SHP77 (cell line): Measurements from ENCODE around the gene TRIM63.

Experiments
- DNase-seq, 2 experiments: peaks; one replicate each; lab custom pipeline; 2025; lab: John Stamatoyannopoulos, UW

Gene TRIM63

DNA sequence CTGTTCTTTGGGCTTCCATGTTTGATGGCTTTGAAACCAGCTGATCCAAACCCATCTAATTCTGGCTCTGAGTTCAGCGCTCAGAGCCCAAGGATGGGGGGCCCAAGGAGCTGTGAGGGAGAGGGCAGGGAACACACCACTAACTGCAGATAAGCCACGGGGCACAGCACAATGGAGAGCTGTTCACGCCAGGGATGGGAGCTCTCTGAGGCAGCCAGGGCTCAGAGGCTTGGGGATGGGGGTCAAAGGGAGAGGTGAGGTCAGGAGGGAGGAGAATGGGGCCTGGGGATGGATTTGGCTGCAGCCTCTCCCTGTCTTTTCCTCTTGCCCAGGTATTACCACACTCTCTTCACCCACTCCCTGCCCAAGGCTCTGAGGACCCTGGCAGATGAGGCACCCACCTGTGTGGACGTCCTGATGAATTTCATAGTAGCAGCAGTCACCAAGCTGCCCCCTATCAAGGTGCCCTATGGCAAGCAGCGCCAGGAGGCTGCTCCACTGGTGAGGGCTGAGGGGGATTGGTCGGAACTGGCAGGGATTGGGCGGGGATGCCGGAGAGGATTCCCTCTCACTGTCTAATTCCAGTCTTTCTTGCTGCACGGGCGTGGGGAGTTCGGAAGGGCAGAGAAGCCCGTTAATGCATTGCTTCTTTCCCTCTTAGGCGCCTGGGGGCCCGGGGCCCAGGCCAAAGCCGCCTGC, 32.8 kb downstream of the TRIM63 start:
- DNase-seq, result no peak

GRCh38 chr1:26032656-26033357, 34.6 kb downstream of the TRIM63 start:
- no peak for DNase-seq

- DNase-seq, result no peak
These were observed 35.7 kb downstream of the TRIM63 start for GRCh38 chr1:26031611-26032220.

DNA sequence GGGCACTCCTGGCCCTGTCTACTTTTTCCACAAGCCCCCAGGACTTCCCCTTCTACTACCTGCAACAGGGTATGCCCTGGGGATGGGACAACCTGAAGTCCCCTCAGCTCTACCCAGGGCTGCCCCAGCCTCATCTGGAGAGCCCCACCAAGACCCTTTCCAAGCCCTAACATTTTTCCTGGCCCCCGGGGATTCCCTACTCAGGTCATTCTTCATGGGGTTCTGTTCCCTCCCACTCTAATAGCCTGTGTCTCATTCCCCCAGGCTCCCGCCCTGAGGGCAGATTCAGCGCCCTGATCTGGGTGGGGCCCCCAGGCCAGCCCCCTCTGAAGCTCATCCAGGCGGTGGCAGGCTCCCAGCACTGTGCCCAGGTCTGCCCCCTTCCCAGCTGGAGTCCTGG, 36.2 kb downstream of the TRIM63 start:
- DNase-seq, result no peak

DNA sequence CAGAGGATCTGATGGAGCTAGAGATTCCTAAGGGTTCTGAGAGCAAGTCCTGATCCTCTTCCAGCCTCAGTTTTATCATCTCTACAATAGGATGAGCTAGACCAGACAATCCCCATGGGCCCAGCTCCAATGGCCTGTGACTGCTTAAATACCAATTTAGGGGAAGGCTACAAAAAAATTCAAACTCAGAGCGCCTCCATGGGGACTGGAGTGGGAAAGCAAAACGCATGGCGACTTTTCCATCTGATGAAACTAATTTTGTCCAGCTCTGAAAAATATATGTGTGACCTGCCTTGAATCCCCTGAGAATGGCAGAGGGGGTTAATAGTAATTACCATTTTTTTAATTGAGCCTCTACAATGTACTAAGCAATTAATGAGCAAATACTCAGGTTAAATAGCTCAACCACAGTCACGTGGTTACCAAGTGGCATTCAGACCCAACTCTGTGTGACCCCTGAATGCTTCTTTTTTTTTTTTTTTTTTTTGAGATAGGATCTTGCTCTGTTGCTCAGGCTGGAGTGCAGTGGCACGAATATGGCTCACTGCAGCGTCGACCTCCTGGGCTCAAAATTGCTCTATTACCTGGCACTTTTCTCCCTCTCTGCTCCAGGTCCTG, 37.5 kb downstream of the TRIM63 start:
- DNase-seq, result no peak

GRCh38 chr1:26029054-26029863, 38.2 kb downstream of the TRIM63 start:
- no peak for DNase-seq

DNA sequence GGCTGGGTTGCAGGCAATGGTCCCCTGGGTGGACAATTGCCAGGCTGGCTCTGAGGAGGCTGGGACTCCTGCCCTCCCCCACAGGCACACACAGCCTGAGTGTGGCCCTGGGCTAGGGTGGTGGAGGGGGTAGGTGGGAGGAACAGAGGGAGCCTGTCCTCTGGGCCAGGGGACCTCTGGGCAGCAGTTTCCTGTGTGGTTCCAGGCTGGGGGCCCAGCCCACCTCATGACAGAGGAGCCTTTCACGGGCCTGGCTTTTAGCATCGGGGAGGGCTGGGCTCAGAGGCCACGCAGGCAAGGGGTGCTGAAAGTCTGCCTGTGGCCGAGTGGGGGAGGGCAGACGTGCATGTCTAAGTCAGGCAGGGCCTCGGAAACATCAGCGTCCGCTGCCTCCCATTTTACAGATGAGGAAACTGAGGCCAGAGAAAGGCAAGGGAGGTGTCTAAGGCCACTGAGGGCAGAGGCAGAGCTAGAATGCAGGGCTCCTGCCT, 38.9 kb downstream of the TRIM63 start:
- no peak for DNase-seq

DNA sequence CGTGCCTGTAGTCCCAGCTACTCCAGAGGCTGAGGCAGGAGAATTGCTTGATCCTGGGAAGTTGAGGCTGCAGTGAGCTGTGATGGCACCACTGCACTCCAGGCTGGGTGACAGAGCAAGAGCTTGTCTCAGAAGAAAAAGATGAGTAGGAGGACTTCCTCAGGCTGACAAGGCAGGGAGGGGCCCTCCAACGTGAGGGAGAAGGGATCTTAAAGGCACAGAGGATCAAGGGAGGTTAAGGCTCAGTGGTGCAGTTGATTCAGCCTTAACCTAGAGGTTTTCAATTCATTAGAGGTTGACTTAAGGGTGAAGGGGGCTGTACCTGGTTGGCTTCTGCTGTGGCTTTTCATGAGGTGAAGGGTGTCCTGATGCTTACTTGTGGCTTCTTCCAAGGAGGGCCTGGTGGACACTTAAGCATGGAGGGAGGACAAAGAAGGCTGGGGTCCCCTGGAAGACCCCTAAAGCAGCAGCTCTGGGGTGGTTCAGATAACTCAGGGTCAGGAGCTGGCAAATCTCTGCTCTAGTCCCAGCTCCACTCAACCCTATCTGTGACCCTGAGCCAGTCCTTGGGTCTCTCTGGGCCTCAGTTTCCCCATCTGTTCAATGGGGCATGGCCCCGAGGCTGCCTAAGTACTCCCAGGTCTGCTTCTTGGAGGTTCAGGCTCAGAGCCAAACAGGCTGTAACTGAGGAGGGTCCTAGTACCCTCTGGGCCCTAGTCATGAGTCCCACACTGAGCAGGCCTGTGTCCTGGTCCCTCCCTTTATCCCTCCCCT, 39.5 kb downstream of the TRIM63 start:
- no peak for DNase-seq

DNA sequence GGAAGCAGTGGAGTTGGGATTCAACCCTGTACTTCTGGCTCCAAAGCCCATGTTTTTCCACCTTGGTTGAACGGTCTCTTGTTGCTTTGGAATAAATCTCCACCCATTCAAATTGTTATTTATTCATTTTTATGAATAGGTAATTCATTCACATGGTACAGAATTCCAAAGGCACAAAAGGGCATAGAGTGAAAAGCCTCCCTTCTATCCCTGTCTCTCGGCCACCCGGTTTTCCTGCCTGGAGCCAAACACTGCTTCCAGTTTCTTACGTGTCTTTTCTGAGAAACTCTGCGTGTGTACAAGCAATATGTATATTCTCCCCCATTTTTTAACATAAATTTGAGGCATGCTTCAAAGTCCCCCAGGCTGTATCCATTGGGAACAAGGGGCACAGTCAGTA, 41.9 kb downstream of the TRIM63 start:
- DNase-seq, result no peak

DNA sequence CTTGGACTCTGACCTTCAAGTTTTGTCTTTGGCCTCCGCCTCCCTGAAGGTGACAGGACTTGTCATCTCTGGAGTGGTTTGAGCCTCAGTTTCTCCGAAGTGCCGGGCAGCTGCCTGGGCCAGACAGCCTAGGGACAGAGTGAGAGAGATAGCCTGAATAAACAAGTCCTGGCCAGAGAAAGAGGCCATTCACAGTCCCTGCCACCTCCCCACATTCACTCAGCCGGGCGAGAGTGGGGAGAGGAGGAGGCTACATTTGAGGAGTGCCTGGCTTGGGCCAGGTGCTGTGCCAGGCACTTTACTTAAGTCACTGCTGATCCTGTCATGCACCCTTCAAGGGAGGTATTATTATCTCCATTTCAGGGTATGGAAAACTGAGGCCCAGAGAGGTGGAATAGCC, 42.4 kb downstream of the TRIM63 start:
- no peak for DNase-seq

GRCh38 chr1:26023826-26024225, 43.6 kb downstream of the TRIM63 start:
- DNase-seq, result no peak

DNA sequence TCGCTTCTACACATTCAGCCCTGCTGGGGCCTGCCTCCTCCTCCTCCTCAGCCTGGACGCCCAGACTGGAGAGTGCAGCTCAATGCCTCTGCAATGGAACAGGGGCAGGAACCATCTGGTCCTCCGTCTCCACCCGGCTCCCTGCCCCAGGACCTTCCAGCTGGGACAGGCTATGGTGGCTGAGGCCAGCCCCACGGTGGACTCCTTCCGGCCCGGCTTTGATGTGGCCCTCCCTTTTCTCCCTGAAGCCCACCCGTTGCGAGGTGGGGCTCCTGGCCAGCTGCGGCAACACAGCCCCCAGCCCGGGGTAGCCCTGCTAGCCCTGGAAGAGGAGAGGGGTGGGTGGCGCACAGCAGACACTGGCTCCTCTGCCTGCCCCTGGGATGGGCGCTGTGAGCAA, 44.4 kb downstream of the TRIM63 start:
- DNase-seq, result no peak

- no peak for DNase-seq
These were observed 45.0 kb downstream of the TRIM63 start for GRCh38 chr1:26022404-26022779.

DNA sequence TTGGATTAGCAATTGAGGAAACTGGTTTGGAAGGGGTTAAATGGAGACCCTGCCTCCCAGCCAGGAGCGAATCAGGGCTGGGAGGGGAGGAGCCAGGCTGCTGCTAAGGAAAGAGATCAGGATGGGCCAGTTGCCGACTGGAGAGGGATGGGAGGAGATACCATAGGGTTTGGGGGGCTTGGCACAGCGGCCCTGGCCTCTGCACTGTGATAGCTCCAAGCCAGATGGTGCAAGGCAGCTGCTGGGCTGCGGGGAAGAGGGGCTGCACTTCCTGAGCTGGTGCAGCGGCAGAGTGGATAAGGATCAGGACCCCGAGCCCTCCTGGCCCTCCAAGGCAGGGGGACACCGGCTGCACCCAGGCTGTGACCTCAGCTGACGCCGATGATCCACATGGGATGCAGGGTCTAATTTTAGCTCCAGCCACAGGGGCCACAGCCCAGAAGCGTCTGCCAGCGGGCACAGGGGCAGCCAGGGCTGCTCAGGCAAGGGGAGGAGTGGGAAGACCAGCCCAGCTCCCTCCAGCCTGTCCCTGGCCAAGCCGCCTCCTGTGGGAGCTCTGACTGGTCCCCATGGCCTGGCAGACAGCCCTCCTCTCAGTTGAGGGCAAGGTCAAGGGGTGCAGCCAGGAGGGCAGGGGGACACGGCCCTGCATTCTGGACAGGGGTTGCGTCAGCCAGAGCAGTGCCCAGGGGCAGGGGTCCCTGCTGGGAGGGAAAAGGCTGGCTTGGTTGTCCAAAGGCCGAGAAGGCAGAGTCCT, 45.6 kb downstream of the TRIM63 start, which contains the start of gene EXTL1:
Gene EXTL1 (plus strand): TSS at position 129 of the 757 bp plus-strand sequence. CDS start 872 bp downstream, outside the sequence.
- peak in 1 of 2 experiments; percentile 49 for DNase-seq

- DNase-seq, result no peak
These were observed 46.3 kb downstream of the TRIM63 start for GRCh38 chr1:26020941-26021646.

DNA sequence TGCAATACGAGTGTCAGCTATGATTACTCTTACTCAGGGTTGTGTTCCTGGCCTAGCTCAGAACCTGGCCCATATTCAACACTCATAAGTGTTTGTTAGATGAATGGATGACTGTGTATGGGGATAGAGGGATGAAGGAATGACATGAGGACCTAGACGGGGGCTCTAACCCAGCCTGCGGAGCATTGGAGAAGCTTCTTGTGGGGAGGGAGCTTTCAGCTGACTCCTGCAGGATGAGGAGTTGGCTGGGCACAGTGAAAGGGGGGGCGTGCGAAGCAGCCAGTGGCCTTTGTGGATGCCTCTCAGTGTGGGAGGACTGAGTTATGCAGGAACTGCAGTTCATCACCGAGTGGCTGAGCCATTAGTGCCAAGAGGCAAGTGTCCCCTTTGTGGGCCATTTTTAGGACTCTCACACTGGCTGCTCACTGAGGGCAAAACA, 47.1 kb downstream of the TRIM63 start:
- DNase-seq, result no peak

DNA sequence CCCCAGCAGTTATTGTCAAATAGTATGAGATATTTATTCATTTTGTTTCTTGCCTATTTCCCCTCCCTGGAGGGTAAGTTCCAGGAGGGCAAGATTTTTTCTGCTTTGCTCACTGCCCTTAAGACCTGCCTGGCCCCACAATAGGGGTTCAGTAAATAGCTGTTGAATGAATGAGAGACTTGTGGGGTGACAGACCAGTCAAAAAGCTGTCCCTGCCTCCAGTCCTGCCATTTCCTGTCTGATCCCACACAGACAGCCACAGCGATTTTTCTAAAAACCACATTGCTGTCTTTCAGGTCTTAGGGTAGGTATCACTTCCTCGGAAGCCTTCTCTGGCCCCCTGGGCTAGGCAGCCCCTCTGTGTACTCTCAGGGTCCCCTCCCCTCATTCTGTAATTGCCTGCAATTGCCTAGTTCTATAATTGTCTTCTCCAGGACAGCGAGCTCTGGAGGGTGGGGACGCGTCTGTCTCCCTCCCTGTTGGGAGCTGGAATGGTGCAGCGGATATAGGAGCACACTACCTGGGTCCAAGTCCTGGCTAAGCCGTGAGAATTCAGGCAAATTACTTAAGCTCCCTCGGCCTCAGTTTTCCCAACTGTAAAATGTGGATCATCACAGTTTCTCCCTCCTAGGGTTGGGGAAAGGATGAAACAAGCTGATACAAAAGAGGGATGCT, 47.7 kb downstream of the TRIM63 start:
- no peak for DNase-seq

- no peak for DNase-seq
These were observed 49.8 kb downstream of the TRIM63 start for GRCh38 chr1:26017606-26018005.
